Measurements from ENCODE around the gene PANX1. TPM values are rescaled to one million over a fixed set of nuclear protein-coding genes. Genes with fewer than 3 reads are reported as not detected.

PANX1 gene
- polyA plus RNA-seq, 1 donor (not counting 4 experiments of a cell fraction or from before 2014, with no cell fraction given): 58.5 TPM

- FAIRE-seq (no peak), DNase-seq (ENCODE audit: low read depth, low spot score) (no peak)
- H3K27ac ChIP-seq (ENCODE audit: control insufficient read depth, insufficient read depth, low read length): no peak overlapping the region
- H3K36me3 ChIP-seq (ENCODE audit: control insufficient read depth in 2 of 2, extremely low read depth in 1 of 2, insufficient read depth in 2 of 2, low read length in 2 of 2): peaks cover 0 to 2% of the 10 kb centered on the region in 2 experiments
- H3K79me2 ChIP-seq (ENCODE audit: control insufficient read depth, insufficient read depth, low read length): no peaks in the 10 kb centered on the region
- H3K9me3 ChIP-seq (ENCODE audit: control insufficient read depth, low read depth, low read length): peaks cover 1% of the 10 kb centered on the region
- no peak overlapping the region for H3K9ac ChIP-seq (ENCODE audit: control insufficient read depth, extremely low read depth, insufficient read depth, low read length)
- dilution Hi-C loops (cut with MboI; ENCODE audit: extremely low pct_ligation_motif_present, low sequenced_read_pairs): no loop called here
- no peaks in the 10 kb centered on the region for H3K9me1 ChIP-seq (ENCODE audit: control insufficient read depth, extremely low read depth, insufficient read depth, low read length)
- no peaks in the 10 kb centered on the region for H3K27me3 ChIP-seq (ENCODE audit: control insufficient read depth, extremely low read depth, insufficient read depth, low read length)
- TF ChIP-seq CTCF (optimal IDR thresholded peaks at IDR 0.05 in 1 of 3, IDR thresholded peaks at IDR 0.05 in 1 of 3, conservative IDR thresholded peaks at IDR 0.05 in 1 of 3; ENCODE audit: extremely low read depth in 1 of 3, insufficient read depth in 2 of 3, low read length in 3 of 3) (no peak), EZH2 (IDR thresholded peaks at IDR 0.05; ENCODE audit: low read length) (no peak)
- H2AFZ ChIP-seq (ENCODE audit: control insufficient read depth, low read length): no peak overlapping the region
- H3K4me3 ChIP-seq (ENCODE audit: control insufficient read depth in 2 of 3, extremely low read depth in 1 of 3, insufficient read depth in 2 of 3, low read depth in 1 of 3, low read length in 3 of 3): no peak overlapping the region
- H3K4me1 ChIP-seq (ENCODE audit: control insufficient read depth, extremely low read depth, insufficient read depth, low read length): no peaks in the 10 kb centered on the region
- H3K4me2 ChIP-seq (ENCODE audit: control insufficient read depth, extremely low read depth, insufficient read depth, low read depth, low read length): no peak overlapping the region
- H4K20me1 ChIP-seq (ENCODE audit: control insufficient read depth, extremely low read depth, insufficient read depth, low read length): no peaks in the 10 kb centered on the region
These were observed 95.4 kb downstream of the PANX1 start for GRCh38 chr11:94224078-94224477.

Other genes with a start within 250 kb of the PANX1 start
- gene HEPHL1, start 107.5 kb upstream of the PANX1 start, polyA plus RNA-seq: 138 to 223 TPM (median 190 TPM) in 3 replicates
- not detected in 3 replicates for gene IZUMO1R, start 175.7 kb downstream of the PANX1 start, polyA plus RNA-seq

Data from keratinocyte (primary cell).